ENCODE measurements around the gene TCF7. TPM values are rescaled to one million over a fixed set of nuclear protein-coding genes. Genes with fewer than 3 reads are reported as not detected.

TCF7 gene
- total RNA-seq, 1 donor from 2014 or later: 0.55 TPM

DNA sequence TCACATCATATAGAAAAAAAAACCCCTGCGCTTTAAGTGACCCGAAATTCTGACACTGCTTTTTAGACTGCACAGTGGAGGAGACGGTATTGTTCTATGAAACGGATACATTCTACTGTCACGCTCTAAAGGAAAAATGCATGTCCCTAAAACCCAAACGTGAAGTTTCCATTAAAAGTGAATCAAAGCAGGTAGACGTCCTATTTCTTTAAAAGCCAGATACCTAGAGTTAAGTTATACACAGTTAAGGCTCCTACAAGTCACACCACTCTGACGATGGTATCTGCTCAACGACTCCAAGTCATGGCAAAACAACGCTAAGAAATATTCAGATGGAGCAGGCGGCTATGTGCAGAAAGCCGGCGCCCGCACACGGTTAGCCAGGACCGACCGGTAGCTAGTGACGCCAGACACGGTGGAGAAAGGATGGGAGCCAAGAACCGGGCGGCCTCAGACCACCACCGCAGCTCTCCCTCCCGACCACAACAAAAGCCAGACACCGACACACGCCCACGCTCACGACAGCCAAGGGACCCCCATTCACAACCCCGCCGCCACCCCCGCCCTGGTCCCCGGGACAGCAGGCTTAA is 61.5 kb downstream of the TCF7 start:
- TF ChIP-seq CTCF (IDR thresholded peaks at IDR 0.05): no peak
- Mint-ChIP-seq H3K9me3 (ENCODE audit: low read depth) (no peaks in the 10 kb centered on the region), H3K4me3 (ENCODE audit: unreplicated experiment) (peak overlapping the region; percentile 91), H3K27me3 (ENCODE audit: low read depth) (no peaks in the 10 kb centered on the region), H3K36me3 (ENCODE audit: low read depth) (peaks cover 10% of the 10 kb centered on the region), H3K4me1 (ENCODE audit: low read depth) (peaks cover 32% of the 10 kb centered on the region), H3K27ac (ENCODE audit: unreplicated experiment) (peak overlapping the region; percentile 97)
- no peak for DNase-seq (ENCODE audit: low spot score)

DNA sequence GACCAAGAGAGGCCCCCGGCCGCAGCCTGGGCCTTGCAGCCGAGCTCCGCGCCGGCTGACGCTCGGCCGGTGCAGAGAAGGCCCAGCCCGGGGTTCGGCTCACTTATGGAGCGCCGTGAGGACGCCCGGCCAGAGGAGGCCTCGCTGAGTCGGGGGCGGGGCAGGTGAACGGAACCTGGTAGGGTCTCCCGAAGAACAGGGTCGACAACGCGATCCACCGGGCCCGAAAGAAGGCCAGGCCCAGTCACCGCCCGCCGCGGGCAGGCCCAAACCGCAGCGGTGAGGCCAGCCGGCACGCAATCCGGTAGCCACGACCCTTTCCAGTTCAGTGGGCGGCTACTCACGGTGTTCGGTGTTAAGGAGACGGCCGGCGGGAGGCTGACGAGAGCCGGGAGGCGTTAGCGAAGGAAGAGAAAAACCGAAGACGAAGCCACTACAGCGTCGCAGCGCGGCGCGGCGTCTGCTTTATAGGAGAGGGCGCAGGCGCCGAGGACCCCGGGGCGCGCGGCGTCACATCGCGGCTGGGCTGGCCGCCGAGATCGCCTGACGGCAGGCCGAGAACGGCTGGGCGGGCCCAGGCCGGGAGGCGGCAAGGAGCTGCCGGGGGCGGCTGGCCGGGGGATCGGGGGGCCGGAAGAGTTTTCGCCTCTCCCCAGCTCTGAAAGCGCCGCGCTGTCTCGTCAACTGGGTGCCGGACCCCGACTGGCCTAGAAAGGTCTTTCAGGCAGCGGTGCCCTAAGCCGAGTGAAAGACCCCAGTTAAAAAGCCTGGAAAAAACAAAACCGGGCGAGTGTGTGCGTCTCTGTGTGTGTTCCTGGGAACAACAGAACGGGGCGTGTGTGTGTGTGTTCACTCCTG is 62.3 kb downstream of the TCF7 start, which contains the start of gene SKP1:
Gene SKP1, minus strand, starts transcription at position 440 of the 858 bp plus-strand sequence. CDS start 2,928 bp downstream, outside the sequence.
- Mint-ChIP-seq H3K27me3 (ENCODE audit: low read depth) (no peaks in the 10 kb centered on the region), H3K4me1 (ENCODE audit: low read depth) (peaks cover 32% of the 10 kb centered on the region), H3K27ac (ENCODE audit: unreplicated experiment) (peak within 1 kb of the TSS; percentile 97), H3K36me3 (ENCODE audit: low read depth) (peaks cover 4% of the 10 kb centered on the region), H3K9me3 (ENCODE audit: low read depth) (no peaks in the 10 kb centered on the region), H3K4me3 (ENCODE audit: unreplicated experiment) (peak within 1 kb of the TSS; percentile 91)
- no peak for TF ChIP-seq CTCF (IDR thresholded peaks at IDR 0.05)
- DNase-seq (ENCODE audit: low spot score): no peak

DNA sequence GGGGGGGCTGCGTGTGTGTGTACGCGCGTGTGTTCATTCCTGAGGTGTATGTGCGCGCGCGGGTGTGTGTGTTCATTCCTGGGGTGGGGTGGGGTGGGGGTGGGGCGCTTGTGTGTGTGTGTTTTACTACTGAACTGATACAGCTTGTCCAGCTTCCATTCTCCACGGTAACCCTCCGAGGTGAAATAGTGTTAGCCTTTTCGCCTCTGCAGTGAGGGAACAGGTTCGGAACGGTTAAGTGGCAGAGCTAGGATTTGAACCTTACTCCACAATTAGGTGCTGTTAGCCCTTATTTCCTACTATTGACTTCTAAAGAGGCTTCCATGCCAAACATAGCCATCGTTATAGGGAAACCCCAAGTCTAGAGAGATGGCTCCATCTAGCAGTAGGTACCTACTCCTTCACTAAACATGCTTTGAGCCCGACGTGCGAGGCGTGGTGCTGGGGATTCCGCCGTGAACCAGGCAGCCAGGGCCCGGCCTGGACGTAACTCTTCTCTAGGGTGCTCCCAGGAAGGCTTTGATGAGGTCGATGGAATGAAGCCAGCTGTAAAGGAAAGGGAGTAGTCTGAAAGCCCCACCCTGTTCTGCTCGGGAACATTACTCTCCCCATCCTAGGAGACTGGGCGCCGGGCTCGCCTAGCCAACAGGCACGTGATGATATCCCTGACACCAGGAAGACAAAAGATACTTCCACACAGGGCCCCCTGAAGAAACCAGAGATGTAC is 63.1 kb downstream of the TCF7 start:
- Mint-ChIP-seq H3K36me3 (ENCODE audit: low read depth) (peaks cover under 1% of the 10 kb centered on the region), H3K27ac (ENCODE audit: unreplicated experiment) (peak overlapping the region; percentile 97), H3K27me3 (ENCODE audit: low read depth) (no peaks in the 10 kb centered on the region), H3K9me3 (ENCODE audit: low read depth) (no peaks in the 10 kb centered on the region), H3K4me1 (ENCODE audit: low read depth) (peaks cover 27% of the 10 kb centered on the region), H3K4me3 (ENCODE audit: unreplicated experiment) (peak overlapping the region; percentile 91)
- no peak for TF ChIP-seq CTCF (IDR thresholded peaks at IDR 0.05)
- no peak for DNase-seq (ENCODE audit: low spot score)

DNA sequence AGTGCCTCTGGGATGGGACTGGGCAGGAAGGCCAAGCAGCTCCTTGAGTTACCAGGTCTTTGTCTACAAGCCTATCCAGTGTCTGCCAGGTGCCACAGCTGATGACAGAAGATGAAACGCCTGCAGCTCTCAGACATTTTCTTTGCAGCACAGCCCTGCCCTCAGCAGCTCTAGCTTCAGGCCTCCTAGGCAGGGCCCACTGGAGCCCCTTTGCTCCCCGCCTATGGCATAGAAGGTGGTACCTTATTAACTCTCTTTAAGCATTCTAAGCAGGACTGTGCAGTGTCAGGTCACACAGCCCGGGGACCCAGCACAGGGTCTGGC is 63.6 kb downstream of the TCF7 start:
- H3K27ac Mint-ChIP-seq (ENCODE audit: unreplicated experiment): peak overlapping the region; percentile 97
- no peaks in the 10 kb centered on the region for H3K9me3 Mint-ChIP-seq (ENCODE audit: low read depth)

More for the DNA sequence above, 63.6 kb downstream of the TCF7 start:
- no peaks in the 10 kb centered on the region for H3K27me3 Mint-ChIP-seq (ENCODE audit: low read depth)
- TF ChIP-seq CTCF (IDR thresholded peaks at IDR 0.05): no peak
- peaks cover 26% of the 10 kb centered on the region for H3K4me1 Mint-ChIP-seq (ENCODE audit: low read depth)
- peak overlapping the region; percentile 91 for H3K4me3 Mint-ChIP-seq (ENCODE audit: unreplicated experiment)
- no peak for DNase-seq (ENCODE audit: low spot score)
- H3K36me3 Mint-ChIP-seq (ENCODE audit: low read depth): no peaks in the 10 kb centered on the region
